OCI-LY7 (cell line): ENCODE measurements around the gene IFNGR1. TPM values are rescaled to one million over a fixed set of nuclear protein-coding genes. Genes with fewer than 3 reads are reported as not detected.

Experiments
- BruUV-seq: library from RNA; stranded (reverse); fragments of 400-500 nt; replicated peaks from 2 replicates; lab custom pipeline; 2021; lab: Mats Ljungman, UMichigan
- CTCF ChIA-PET: fragments of 300-600 bp; sonication (Branson Sonifier 250); formaldehyde crosslinking; loops from one replicate; lab custom pipeline; 2022; ENCODE audit warnings: antibody characterized with exemption; ENCODE audit not compliant: unreplicated experiment; lab: Charles Lee
- POLR2A ChIA-PET: fragments of 300-600 bp; sonication (Branson Sonifier 250); formaldehyde crosslinking; loops from one replicate; lab custom pipeline; 2022; ENCODE audit warnings: antibody characterized with exemption; lab: Charles Lee
- DNase-seq: peaks from one replicate; pipeline ENCODE4 v3.0.0-alpha.2; 2015; ENCODE audit warnings: low spot score
- H2AFZ ChIP-seq: fragments of 200-600 bp; sonication (generic), shearing (Covaris generic); 2 replicates; pipeline ENCODE4 v1.6.1; 2014; ENCODE audit warnings: mild to moderate bottlenecking, antibody characterized with exemption, low read length, moderate library complexity
- H3K27ac ChIP-seq: fragments of 200-600 bp; sonication (generic); 2 replicates; pipeline ENCODE4 v1.5.1; 2014; ENCODE audit warnings: mixed run types, low read depth, mild to moderate bottlenecking, moderate library complexity, low read length, inconsistent platforms; ENCODE audit not compliant: poor library complexity, severe bottlenecking
- H3K36me3 ChIP-seq: fragments of 200-600 bp; sonication (generic); 2 replicates; pipeline ENCODE4 v1.6.1; 2014; ENCODE audit warnings: mild to moderate bottlenecking, antibody characterized with exemption, low read length, moderate library complexity, mixed read lengths; ENCODE audit not compliant: insufficient read depth
- H3K4me1 ChIP-seq: fragments of 200-600 bp; sonication (generic); 2 replicates; pipeline ENCODE4 v1.5.1; 2014; ENCODE audit warnings: mild to moderate bottlenecking, low read length; ENCODE audit not compliant: insufficient read depth, poor library complexity, severe bottlenecking
- H3K4me2 ChIP-seq: fragments of 200-600 bp; sonication (generic); 2 replicates; pipeline ENCODE4 v1.6.1; 2014; ENCODE audit warnings: mild to moderate bottlenecking, low read length
- H3K4me3 ChIP-seq: fragments of 200-600 bp; sonication (generic); 2 replicates; pipeline ENCODE4 v1.5.1; 2014; ENCODE audit warnings: mild to moderate bottlenecking, low read depth, low read length; ENCODE audit not compliant: poor library complexity, severe bottlenecking
- H3K79me2 ChIP-seq: fragments of 200-600 bp; sonication (generic); 2 replicates; pipeline ENCODE4 v1.6.1; 2016; ENCODE audit warnings: low read depth, mild to moderate bottlenecking, low read length, moderate library complexity, mixed read lengths; ENCODE audit not compliant: insufficient read depth
- H3K9me2 ChIP-seq: fragments of 200-600 bp; sonication (generic); 2 replicates; pipeline ENCODE4 v1.6.1; 2016; ENCODE audit warnings: mild to moderate bottlenecking, low read length, mixed read lengths; ENCODE audit not compliant: insufficient read depth
- H3K9me3 ChIP-seq: fragments of 200-600 bp; sonication (generic); 2 replicates; pipeline ENCODE4 v1.6.1; 2014; ENCODE audit warnings: mild to moderate bottlenecking, mixed run types, low read length, mixed read lengths
- H4K20me1 ChIP-seq: fragments of 200-600 bp; sonication (generic); 2 replicates; pipeline ENCODE4 v1.6.1; 2014; ENCODE audit warnings: mild to moderate bottlenecking, antibody characterized with exemption, low read length, moderate library complexity, mixed read lengths; ENCODE audit not compliant: insufficient read depth
- EZH2phosphoT487 ChIP-seq: fragments of 200-600 bp; sonication (generic); IDR thresholded peaks from 2 replicates; pipeline ENCODE4 v1.6.1; 2018; ENCODE audit warnings: low read depth, borderline replicate concordance, mild to moderate bottlenecking, mixed run types, antibody characterized with exemption, low read length, moderate library complexity, mixed read lengths
- intact Hi-C: fragments of 100-400 bp; cut with micrococcal nuclease; formaldehyde crosslinking; loops from one replicate; pipeline ENCODE4 v1.10.0; 2022; ENCODE audit not compliant: unreplicated experiment
- total RNA-seq, 2 experiments: library from RNA; depleted of rRNA in 1 of 2; stranded (reverse); fragments of >200 nt in 1 of 2; shearing (Covaris generic) in 1 of 2; gene quantifications; 2 replicates each; pipeline ENCODE4 v1.2.3, GENCODE V29; 2014 to 2022
- TF ChIP-seq, protein P1 (sequence below): fragments of 200-600 bp; sonication (generic); conservative IDR thresholded peaks from 2 replicates; pipeline ENCODE4 v1.5.1; 2014; ENCODE audit warnings: mild to moderate bottlenecking, antibody characterized with exemption, low read length, moderate library complexity, mixed read lengths

IFNGR1 gene
- total RNA-seq, 2 experiments from 2014 or later: 23.2 to 23.6 TPM

DNA sequence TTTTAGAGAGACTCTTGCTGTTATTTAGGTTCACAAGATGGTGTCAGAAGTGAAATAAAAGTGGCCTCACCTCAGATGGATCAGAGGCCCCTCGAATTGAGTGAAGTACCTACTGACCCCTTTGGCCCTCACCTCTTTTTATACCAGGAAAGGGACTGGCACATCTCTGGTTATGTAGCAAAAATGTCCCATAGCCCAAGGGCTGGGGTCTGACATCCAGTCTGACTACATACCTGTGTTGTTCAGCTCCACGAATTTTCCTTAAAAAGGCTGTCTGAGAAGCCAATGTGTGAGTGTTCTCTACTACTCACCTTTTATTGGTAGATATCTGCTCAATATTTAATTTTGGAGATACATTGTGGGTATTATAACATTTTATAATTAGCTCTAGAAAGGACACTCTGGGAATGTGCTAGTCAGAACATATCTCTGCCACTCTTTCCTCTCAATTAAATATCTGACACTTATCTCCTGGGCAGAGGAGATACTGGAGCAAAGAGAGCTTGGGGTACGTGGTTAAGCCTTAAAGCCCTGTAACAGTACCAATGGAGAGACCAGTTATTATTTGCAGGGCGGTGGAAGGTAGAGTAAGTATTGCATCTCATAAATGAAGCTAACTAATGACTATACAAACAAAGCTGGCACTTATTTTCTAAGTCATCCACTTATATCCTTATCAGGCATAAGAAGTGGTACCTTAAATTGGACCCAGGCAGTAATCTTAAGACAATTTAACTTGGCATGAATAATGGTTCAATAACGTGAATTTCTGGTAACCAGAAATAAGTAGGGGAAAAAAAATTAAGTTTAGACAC is 25.7 kb downstream of the IFNGR1 start:
- H3K9me3 ChIP-seq: peaks cover 20% of the 10 kb centered on the region
- TF ChIP-seq, protein P1, sequence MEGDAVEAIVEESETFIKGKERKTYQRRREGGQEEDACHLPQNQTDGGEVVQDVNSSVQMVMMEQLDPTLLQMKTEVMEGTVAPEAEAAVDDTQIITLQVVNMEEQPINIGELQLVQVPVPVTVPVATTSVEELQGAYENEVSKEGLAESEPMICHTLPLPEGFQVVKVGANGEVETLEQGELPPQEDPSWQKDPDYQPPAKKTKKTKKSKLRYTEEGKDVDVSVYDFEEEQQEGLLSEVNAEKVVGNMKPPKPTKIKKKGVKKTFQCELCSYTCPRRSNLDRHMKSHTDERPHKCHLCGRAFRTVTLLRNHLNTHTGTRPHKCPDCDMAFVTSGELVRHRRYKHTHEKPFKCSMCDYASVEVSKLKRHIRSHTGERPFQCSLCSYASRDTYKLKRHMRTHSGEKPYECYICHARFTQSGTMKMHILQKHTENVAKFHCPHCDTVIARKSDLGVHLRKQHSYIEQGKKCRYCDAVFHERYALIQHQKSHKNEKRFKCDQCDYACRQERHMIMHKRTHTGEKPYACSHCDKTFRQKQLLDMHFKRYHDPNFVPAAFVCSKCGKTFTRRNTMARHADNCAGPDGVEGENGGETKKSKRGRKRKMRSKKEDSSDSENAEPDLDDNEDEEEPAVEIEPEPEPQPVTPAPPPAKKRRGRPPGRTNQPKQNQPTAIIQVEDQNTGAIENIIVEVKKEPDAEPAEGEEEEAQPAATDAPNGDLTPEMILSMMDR: no peak
- no peak for TF ChIP-seq EZH2phosphoT487
- no peak overlapping the region for H2AFZ ChIP-seq
- H3K79me2 ChIP-seq: no peaks in the 10 kb centered on the region
- intact Hi-C loops: no loop called here
- H3K27ac ChIP-seq: no peak overlapping the region
- BruUV-seq: no TSS peak
- ChIA-PET CTCF (no interaction called here), POLR2A (interaction anchor here (0.6 to 1.0 kb wide), 2 partner anchors 25 to 1253 kb away, joined by 3 read pairs; no protein-coding TSS in a partner anchor)
- no peak overlapping the region for H3K4me2 ChIP-seq
- no peaks in the 10 kb centered on the region for H3K4me1 ChIP-seq
- no peaks in the 10 kb centered on the region for H3K9me2 ChIP-seq
- peaks cover 23% of the 10 kb centered on the region for H3K36me3 ChIP-seq
- H3K4me3 ChIP-seq: no peak overlapping the region
- no peak for DNase-seq
- no peaks in the 10 kb centered on the region for H4K20me1 ChIP-seq

- ChIA-PET CTCF (no interaction called here), POLR2A (no interaction called here)
- no peaks in the 10 kb centered on the region for H4K20me1 ChIP-seq
- H3K4me2 ChIP-seq: no peak overlapping the region
- no peak overlapping the region for H2AFZ ChIP-seq
- TF ChIP-seq EZH2phosphoT487: no peak
- TF ChIP-seq, protein P1: no peak
- no peak overlapping the region for H3K4me3 ChIP-seq
- no TSS peak for BruUV-seq
- DNase-seq: no peak
- peaks cover 26% of the 10 kb centered on the region for H3K9me3 ChIP-seq
- H3K36me3 ChIP-seq: peaks cover 16% of the 10 kb centered on the region
- intact Hi-C loops: no loop called here
- no peaks in the 10 kb centered on the region for H3K9me2 ChIP-seq
- no peaks in the 10 kb centered on the region for H3K4me1 ChIP-seq
- no peak overlapping the region for H3K27ac ChIP-seq
- no peaks in the 10 kb centered on the region for H3K79me2 ChIP-seq
These were observed 26.4 kb downstream of the IFNGR1 start for GRCh38 chr6:137192821-137193220.

GRCh38 chr6:137191670-137192069 is 27.5 kb downstream of the IFNGR1 start:
- Histone ChIP-seq H3K4me3 (no peak overlapping the region), H3K27ac (no peak overlapping the region), H3K79me2 (no peaks in the 10 kb centered on the region), H3K36me3 (peaks cover 7% of the 10 kb centered on the region), H3K4me2 (no peak overlapping the region), H3K9me3 (peaks cover 27% of the 10 kb centered on the region), H2AFZ (no peak overlapping the region), H4K20me1 (no peaks in the 10 kb centered on the region), H3K9me2 (no peaks in the 10 kb centered on the region), H3K4me1 (no peaks in the 10 kb centered on the region)
- BruUV-seq: no TSS peak
- ChIA-PET POLR2A (interaction anchor here (0.5 to 1.0 kb wide), 3 partner anchors 12 to 72 kb away, joined by 3 to 4 read pairs (median 4); no protein-coding TSS in a partner anchor), CTCF (no interaction called here)
- TF ChIP-seq, protein P1: no peak
- TF ChIP-seq EZH2phosphoT487: no peak
- intact Hi-C loops: no loop called here
- no peak for DNase-seq
